Right lung (tissue), 5 donors: Measurements from ENCODE around the gene AACS. TPM values are rescaled to one million over a fixed set of nuclear protein-coding genes. Genes with fewer than 3 reads are reported as not detected.

ENCODE experiments used
- DNase-seq, 2 donors: peaks; one replicate each; pipeline ENCODE4 v3.0.0-alpha.2; 2013
- polyA plus RNA-seq, 5 donors: library from polyadenylated mRNA; unstranded; fragments of 120-200 nt; gene quantifications; one replicate each; pipeline versions ENCODE4 v1.2.1 to v1.2.3, GENCODE V29; 2013; ENCODE audit warnings: inconsistent platforms in 1 of 5, low replicate concordance in 1 of 5; ENCODE audit not compliant: insufficient read length in 5 of 5, insufficient read depth in 1 of 5

The AACS gene
- polyA plus RNA-seq, 5 donors: 21.3 to 30.5 (median 24.6) TPM

DNA sequence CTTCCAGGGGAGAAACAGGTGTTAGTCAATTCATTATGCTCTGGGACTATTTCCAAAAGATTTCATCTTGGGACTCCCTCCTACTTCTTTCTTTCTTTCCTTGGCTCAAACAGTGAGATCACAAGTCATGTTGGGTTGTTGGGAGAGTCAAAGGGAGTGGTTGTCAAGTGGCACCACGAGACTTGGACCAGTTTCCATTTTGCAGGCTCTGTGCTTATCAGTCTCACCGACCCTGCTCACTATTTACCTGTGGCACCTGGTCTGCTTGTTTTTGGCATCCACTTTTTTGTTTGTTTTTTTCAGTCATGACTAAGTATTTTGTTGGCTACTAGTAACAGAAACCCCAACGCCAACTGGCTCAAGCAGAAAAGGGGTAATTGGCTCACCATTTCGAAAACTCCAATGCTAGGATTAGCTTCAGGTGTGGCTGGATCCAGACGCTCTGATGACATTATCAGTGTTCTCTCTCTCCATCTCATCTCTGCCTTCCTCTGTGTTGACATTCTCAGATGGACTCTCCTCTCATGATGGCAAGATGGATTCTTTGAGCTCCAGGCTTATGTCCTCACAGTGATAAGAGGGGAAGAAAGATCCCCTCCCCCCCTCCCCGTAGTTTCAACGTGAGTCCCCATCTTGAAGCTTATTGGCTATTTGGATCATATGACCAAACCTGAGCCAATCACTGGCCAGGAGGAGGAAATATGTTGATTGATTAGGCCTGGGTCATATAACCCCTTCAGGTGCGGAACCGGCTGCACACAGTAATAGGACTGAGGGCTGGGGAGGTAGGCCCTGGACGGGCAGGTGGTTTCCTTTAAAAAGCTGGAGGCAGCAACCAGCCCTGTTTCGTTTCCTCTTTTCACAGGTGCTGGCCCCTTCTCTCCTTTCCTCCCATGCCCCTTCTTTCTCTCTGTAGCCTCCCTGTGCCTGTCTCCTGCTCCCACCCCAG, 84.2 kb downstream of the AACS start:
- no peak for DNase-seq

DNA sequence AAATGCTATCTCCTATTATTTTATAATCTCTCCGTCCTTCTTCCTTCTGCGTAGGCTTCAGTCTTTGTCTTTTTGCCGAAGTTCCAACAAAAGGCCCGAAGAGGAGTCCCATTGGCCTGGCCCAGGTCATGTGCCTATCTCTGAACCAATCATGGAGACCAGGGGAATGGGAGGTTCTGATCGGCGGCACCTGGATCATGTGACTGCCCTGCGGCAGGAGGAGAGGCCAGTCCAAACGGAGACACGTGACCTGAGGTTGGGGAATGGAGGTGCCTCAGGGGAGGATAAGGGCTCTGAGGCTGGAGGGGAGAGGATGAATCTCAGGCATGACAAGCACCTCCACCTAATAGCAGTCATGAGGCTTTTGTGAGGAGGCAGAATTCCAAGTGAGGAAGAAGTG, 86.0 kb downstream of the AACS start:
- no peak for DNase-seq

GRCh38 chr12:125152463-125152862, 87.2 kb downstream of the AACS start:
- DNase-seq: no peak

- no peak for DNase-seq
These were observed 90.1 kb downstream of the AACS start for GRCh38 chr12:125155366-125155765.

DNA sequence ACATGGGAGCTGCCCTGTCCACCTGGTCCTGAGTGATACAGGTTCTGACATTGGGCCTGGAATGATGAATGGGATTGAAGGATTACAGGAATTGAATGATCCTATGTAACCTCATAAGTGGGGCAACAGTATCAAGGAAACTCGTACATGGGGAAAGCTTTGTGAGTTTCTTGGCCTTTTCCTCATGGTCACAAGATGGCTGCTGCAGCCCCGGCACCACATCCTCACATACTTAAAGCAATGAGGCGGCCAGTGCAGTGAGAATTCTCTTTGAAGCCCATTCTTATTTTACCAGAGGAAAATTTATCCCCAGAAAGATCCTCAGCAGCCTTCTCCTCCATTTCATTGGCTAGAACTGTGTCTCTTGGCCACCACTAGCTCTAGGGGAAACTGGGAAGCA, 91.9 kb downstream of the AACS start:
- DNase-seq: no peak

- DNase-seq: no peak
These were observed 94.5 kb downstream of the AACS start for GRCh38 chr12:125159702-125160101.

GRCh38 chr12:125160281-125160955, 95.2 kb downstream of the AACS start:
- no peak for DNase-seq

- DNase-seq: no peak
These were observed 96.4 kb downstream of the AACS start for GRCh38 chr12:125161712-125162022.

DNA sequence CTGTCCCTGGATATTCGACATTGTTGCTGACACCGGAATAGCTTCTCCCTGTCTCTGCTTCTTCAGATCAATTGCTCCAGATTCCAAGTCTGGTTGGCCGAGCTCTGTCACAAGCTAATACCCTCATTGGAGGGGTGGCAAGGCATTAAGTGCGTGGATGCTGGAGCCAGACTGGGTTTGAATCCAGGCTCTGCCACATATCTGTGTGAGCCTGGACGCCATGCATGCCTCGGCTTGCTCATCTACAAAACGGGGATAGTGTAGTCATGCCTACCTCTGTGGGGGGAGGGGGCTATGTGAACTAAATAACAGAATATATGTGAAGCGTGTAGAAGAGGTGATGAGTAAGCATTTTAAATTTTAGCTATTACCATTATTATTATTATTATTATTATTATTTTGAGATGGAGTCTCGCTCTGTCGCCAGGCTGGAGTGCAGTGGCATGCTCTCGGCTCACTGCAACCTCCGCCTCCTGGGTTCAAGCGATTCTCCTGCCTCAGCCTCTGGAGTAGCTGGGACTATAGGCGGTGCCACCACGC, 97.3 kb downstream of the AACS start:
- DNase-seq: no peak

GRCh38 chr12:125163148-125163547, 97.9 kb downstream of the AACS start:
- no peak for DNase-seq

GRCh38 chr12:125164541-125164940, 99.3 kb downstream of the AACS start:
- no peak for DNase-seq

DNA sequence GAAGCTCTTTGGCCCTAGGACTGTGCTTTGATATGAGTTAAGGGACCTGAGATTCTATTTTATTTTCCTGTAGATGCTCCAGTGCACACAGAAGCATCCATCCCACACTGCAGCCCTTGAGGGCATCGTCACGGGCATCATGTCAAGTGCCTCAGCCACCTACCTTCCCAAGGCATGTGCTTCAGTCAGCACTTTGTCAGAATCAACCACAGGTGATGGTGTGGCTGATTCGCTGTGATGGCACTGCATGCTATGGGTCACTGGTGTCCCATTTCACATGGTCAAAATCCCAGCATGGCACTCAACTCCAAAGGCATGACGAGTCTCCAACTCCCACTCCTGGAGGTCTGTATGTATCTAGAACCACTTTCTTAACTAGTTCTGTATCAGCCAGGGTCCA, 100.8 kb downstream of the AACS start:
- no peak for DNase-seq

- no peak for DNase-seq
These were observed 102.4 kb downstream of the AACS start for GRCh38 chr12:125167658-125168057.

DNA sequence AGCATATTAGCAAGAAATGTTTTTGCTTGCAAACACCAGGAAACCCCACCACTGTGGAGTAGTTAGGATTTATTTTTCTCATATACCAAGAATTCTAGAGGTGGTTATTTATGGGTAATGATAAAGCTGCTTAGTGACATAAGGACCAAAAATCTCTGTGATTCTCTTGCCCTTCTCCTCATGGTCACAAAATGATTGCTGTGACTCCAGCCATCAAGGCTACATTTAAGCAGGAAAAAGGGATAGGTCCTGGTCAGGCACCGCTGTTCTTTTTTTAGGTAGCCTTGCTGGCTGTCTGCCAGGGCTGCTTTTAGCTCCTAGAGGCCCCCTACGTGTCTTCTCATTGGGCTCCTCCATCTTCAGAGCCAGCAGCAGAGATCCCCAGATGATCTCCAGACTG, 104.2 kb downstream of the AACS start:
- no peak for DNase-seq

GRCh38 chr12:125169870-125170269, 104.6 kb downstream of the AACS start:
- no peak for DNase-seq

DNA sequence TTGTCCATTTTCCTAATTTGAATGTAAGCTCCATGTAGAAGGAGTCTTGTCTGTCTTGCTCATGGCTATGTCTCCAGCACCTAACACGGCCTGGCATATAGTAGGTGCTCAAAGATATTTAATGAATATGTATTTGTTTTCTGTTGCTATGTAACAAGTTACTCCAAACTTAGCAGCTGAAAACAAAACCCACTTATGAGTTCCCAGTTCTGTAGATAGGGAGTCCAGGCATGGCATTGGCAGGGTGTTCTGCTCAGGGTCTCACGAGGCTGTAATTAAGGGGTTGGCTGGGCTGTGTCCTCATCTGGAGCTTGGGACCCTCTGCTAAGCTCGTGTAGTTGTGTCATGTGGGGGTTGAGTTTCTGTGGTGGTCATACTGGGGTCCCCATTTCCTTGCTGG, 106.0 kb downstream of the AACS start:
- no peak for DNase-seq

GRCh38 chr12:125172231-125172850, 107.1 kb downstream of the AACS start:
- DNase-seq: no peak

- DNase-seq: no peak
These were observed 110.3 kb downstream of the AACS start for GRCh38 chr12:125175576-125175975.

GRCh38 chr12:125178222-125178621, 113.0 kb downstream of the AACS start:
- DNase-seq: no peak

GRCh38 chr12:125180144-125180543, 114.9 kb downstream of the AACS start:
- no peak for DNase-seq

- DNase-seq: no peak
These were observed 115.9 kb downstream of the AACS start for GRCh38 chr12:125181107-125181506.
